Upper lobe of left lung (tissue), 4 donors: ENCODE data around the gene SELENOM.

Experiments
- CTCF ChIP-seq, 6 experiments: fragments of 450-650 bp in 4 of 6; fragments of 200-600 bp in 2 of 6; sonication (generic) in 2 of 6; IDR thresholded peaks; one replicate each; pipeline ENCODE4 v1.5.1; 2016 to 2019; ENCODE audit warnings: antibody characterized with exemption in 6 of 6
- POLR2A ChIP-seq, 4 donors: fragments of 450-650 bp; IDR thresholded peaks; one replicate each; pipeline ENCODE4 v1.5.1; 2016 to 2017; ENCODE audit warnings: antibody characterized with exemption in 4 of 4, mild to moderate bottlenecking in 2 of 4

GRCh38 chr22:31139066-31139465, 31.7 kb upstream of the SELENOM start:
- no peak for TF ChIP-seq CTCF (IDR thresholded peaks at IDR 0.05)
- TF ChIP-seq POLR2A (IDR thresholded peaks at IDR 0.05) = no peak
